ENCODE measurements around the gene MTHFR.

The MTHFR gene

GRCh38 chr1:11735854-11736745, 69.7 kb downstream of the MTHFR start, which contains the start of gene AGTRAP:
AGTRAP (plus strand) TSS chr1:11736136; CDS start chr1:11736209, 73 bp downstream.
- Histone ChIP-seq H3K4me1 (peaks cover 72 to 94% (median 91%) of the 10 kb centered on the region in 10 experiments), H3K27me3 (no peaks in the 10 kb centered on the region), H3K27ac (peak within 1 kb of the TSS; percentile 66 to 100 (median 97)), H3K4me2 (peak within 1 kb of the TSS; percentile 86 to 99 (median 96)), H3K4me3 (peak within 1 kb of the TSS; percentile 73 to 93 (median 82)), H4K20me1 (peaks cover 0 to 20% (median 0%) of the 10 kb centered on the region in 11 experiments; a peak in 3 of 22 replicates), H3K36me3 (no peaks in the 10 kb centered on the region), H3K9ac (peak within 1 kb of the TSS; percentile 86 to 98 (median 94)), H3K9me3 (replicated peaks in 1 of 11) (no peaks in the 10 kb centered on the region)
- no peak; a peak in 2 of 22 replicates for TF ChIP-seq Cebpa-rat (IDR thresholded peaks at IDR 0.05)
